ENCODE measurements around the gene SIGMAR1. TPM values are rescaled to one million over a fixed set of nuclear protein-coding genes. Genes with fewer than 3 reads are reported as not detected.

Gene SIGMAR1
- total RNA-seq, 1 experiment from 2014 or later = 165 TPM

DNA sequence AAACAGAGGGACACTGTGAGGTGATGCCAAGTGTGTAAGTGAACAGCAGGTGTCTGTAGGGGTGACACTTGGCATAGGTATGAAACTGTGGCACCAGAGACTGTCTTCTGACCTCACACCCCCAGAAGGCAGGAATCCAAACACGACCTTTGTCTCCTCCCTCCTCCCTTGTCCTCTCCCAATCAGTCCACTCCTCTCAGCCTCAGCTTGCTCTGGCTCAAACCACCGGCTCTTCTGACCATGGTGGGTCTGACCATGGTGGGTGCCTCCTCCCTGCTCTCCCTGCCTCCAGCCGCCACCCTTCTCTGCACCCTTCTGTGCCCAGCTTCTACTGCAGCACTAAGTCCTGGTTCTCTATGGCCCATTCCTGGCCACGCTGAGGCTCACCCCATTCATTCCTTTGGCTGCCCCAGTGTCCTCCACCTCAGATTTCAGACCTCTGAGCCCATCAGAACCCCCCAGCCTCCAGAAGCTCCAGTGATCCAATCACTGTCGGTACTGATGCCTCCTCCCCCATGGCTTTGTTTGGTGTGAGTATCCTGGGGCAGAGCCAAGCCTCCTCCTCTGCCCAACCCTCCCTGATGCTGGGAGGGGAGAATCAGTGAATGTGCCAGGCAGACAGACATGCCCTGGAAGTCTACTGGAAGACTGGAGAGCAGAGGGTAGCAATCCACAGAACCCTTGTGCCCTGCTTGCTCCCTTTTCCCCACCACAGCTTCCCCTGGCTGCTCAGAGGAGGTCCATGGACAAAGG is 7.0 kb downstream of the SIGMAR1 start:
- ChIA-PET CTCF (interaction anchor here (0.6 to 0.7 kb wide), 2 partner anchors 14 to 334 kb away, joined by 3 to 4 read pairs; no protein-coding TSS in a partner anchor), POLR2A (ENCODE audit: low non-redundant PET) (no interaction called here)
- H3K27me3 ChIP-seq (replicated peaks; ENCODE audit: insufficient read depth, low read depth, low read length, poor library complexity) = peaks cover 56% of the 10 kb centered on the region

DNA sequence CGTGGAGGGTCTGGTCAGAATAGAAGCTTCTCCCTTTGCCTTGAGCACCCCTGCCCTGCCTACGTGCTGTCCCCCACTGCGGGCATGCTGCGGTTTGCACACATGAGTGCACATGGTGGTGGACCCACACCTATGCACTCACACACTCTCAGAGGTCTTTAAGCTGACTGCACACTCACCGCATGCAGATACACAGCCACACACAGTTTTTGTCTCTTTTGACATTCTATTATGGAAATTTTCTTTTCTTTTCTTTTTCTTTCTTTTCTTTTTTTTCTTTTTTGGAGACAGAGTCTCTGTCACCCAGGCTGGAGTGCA is 8.1 kb downstream of the SIGMAR1 start:
- POLR2A ChIA-PET (ENCODE audit: low non-redundant PET) = interaction anchor here (0.7 kb wide), 1 partner anchor 213 kb away, joined by 3 read pairs; no protein-coding TSS in a partner anchor
- Histone ChIP-seq H3K27ac (ENCODE audit: low read depth, low read length, poor library complexity, severe bottlenecking) (no peak overlapping the region), H3K27me3 (replicated peaks; ENCODE audit: insufficient read depth, low read depth, low read length, poor library complexity) (peaks cover 66% of the 10 kb centered on the region)

More for the DNA sequence above, 7.0 kb downstream of the SIGMAR1 start:
- H3K4me1 ChIP-seq (ENCODE audit: insufficient read depth, low read length, poor library complexity, severe bottlenecking) = peaks cover 7% of the 10 kb centered on the region
- no peak overlapping the region for H3K27ac ChIP-seq (ENCODE audit: low read depth, low read length, poor library complexity, severe bottlenecking)
- BruUV-seq (replicated peaks) = no TSS peak
- TF ChIP-seq, protein P1, sequence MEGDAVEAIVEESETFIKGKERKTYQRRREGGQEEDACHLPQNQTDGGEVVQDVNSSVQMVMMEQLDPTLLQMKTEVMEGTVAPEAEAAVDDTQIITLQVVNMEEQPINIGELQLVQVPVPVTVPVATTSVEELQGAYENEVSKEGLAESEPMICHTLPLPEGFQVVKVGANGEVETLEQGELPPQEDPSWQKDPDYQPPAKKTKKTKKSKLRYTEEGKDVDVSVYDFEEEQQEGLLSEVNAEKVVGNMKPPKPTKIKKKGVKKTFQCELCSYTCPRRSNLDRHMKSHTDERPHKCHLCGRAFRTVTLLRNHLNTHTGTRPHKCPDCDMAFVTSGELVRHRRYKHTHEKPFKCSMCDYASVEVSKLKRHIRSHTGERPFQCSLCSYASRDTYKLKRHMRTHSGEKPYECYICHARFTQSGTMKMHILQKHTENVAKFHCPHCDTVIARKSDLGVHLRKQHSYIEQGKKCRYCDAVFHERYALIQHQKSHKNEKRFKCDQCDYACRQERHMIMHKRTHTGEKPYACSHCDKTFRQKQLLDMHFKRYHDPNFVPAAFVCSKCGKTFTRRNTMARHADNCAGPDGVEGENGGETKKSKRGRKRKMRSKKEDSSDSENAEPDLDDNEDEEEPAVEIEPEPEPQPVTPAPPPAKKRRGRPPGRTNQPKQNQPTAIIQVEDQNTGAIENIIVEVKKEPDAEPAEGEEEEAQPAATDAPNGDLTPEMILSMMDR (conservative IDR thresholded peaks at IDR 0.05; ENCODE audit: low read depth, low read length) = no peak
- TF ChIP-seq EZH2 (IDR thresholded peaks at IDR 0.05; ENCODE audit: borderline replicate concordance, low read depth, low read length, poor library complexity, severe bottlenecking) = no peak
- peaks cover 9% of the 10 kb centered on the region for H3K36me3 ChIP-seq (ENCODE audit: insufficient read depth, low read length, poor library complexity, severe bottlenecking)
- intact Hi-C loops (cut with micrococcal nuclease; ENCODE audit: unreplicated experiment) = no loop called here
- no peak for DNase-seq (ENCODE audit: low spot score)
- H3K4me3 ChIP-seq (ENCODE audit: low read depth, low read length, poor library complexity, severe bottlenecking) = no peak overlapping the region
- H3K9me3 ChIP-seq (ENCODE audit: low read depth, low read length, poor library complexity, severe bottlenecking) = no peaks in the 10 kb centered on the region

DNA sequence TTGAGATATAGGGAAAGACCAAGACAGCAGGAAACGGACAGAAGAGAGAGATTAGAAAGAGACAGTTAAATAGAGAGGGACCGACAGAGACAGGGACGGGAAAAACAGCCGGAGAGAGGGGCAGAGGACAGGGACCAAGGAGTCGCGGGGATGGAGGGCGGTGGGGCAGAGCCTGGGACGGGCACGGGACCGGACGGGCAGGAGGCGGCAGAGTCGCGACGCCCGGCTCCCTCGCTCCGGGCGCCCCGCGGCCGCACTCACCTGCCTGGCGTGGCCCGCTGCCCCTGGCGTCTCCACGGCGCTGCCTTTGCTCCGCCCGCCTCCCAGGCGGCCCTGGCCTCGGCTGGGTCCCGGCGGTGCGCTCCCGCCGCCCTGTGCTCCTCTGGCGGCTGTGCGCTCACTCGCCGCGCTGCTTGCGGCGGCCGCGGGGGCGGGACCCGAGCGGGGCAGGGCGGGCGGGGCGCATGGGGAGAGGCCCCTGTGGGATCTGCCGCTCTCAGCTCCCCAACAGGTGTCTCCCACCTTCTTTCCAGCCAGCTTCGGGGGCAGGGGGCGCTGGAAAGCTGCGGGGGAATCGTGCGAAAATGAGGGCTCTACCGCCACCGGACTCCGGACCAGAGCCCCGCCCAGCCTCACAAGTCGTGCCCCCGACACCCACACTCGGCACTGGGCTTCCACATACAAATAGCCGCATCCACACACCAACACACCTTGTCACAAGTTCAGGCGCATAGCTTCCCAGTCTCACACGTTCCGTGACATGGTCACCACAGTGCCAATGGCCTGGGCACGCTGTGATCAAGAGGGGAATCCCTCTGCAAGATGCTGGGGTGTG is 8.7 kb downstream of the SIGMAR1 start, which contains the start of gene ARID3C:
TSS of gene ARID3C (minus strand) at position 411 of the 835 bp plus-strand sequence. CDS start 1,052 bp downstream, outside the sequence.
- no TSS peak for BruUV-seq (replicated peaks)
- no peaks in the 10 kb centered on the region for H3K36me3 ChIP-seq (ENCODE audit: insufficient read depth, low read length, poor library complexity, severe bottlenecking)
- H3K4me3 ChIP-seq (ENCODE audit: low read depth, low read length, poor library complexity, severe bottlenecking) = peak within 1 kb of the TSS; percentile 27
- ChIA-PET CTCF (no interaction called here), POLR2A (ENCODE audit: low non-redundant PET) (no interaction called here)
- intact Hi-C loops (cut with micrococcal nuclease; ENCODE audit: unreplicated experiment) = no loop called here
- no peak for DNase-seq (ENCODE audit: low spot score)
- no peak within 1 kb of the TSS for H3K27ac ChIP-seq (ENCODE audit: low read depth, low read length, poor library complexity, severe bottlenecking)
- H3K27me3 ChIP-seq (replicated peaks; ENCODE audit: insufficient read depth, low read depth, low read length, poor library complexity) = peaks cover 71% of the 10 kb centered on the region
- peaks cover 7% of the 10 kb centered on the region for H3K4me1 ChIP-seq (ENCODE audit: insufficient read depth, low read length, poor library complexity, severe bottlenecking)
- H3K9me3 ChIP-seq (ENCODE audit: low read depth, low read length, poor library complexity, severe bottlenecking) = no peaks in the 10 kb centered on the region
- TF ChIP-seq, protein P1 (conservative IDR thresholded peaks at IDR 0.05; ENCODE audit: low read depth, low read length) = no peak
- peak; percentile 67 for TF ChIP-seq EZH2 (IDR thresholded peaks at IDR 0.05; ENCODE audit: borderline replicate concordance, low read depth, low read length, poor library complexity, severe bottlenecking)

More for the DNA sequence above, 8.1 kb downstream of the SIGMAR1 start:
- intact Hi-C loops (cut with micrococcal nuclease; ENCODE audit: unreplicated experiment) = no loop called here
- no peak for DNase-seq (ENCODE audit: low spot score)
- Histone ChIP-seq H3K36me3 (ENCODE audit: insufficient read depth, low read length, poor library complexity, severe bottlenecking) (no peaks in the 10 kb centered on the region), H3K4me1 (ENCODE audit: insufficient read depth, low read length, poor library complexity, severe bottlenecking) (peaks cover 7% of the 10 kb centered on the region), H3K4me3 (ENCODE audit: low read depth, low read length, poor library complexity, severe bottlenecking) (peak overlapping the region; percentile 27), H3K9me3 (ENCODE audit: low read depth, low read length, poor library complexity, severe bottlenecking) (no peaks in the 10 kb centered on the region)
- no TSS peak for BruUV-seq (replicated peaks)
- CTCF ChIA-PET = interaction anchor here (0.7 kb wide), 1 partner anchor 51 kb away, joined by 6 read pairs; no protein-coding TSS in a partner anchor
- TF ChIP-seq EZH2 (IDR thresholded peaks at IDR 0.05; ENCODE audit: borderline replicate concordance, low read depth, low read length, poor library complexity, severe bottlenecking) = peak; percentile 27
- TF ChIP-seq, protein P1 (conservative IDR thresholded peaks at IDR 0.05; ENCODE audit: low read depth, low read length) = no peak
